ENCODE data around the gene CTBP2. TPM values are rescaled to one million over a fixed set of nuclear protein-coding genes. Genes with fewer than 3 reads are reported as not detected.

CTBP2 gene
- total RNA-seq, 1 donor from 2014 or later, result 32.9 TPM

- Histone ChIP-seq H3K9ac (ENCODE audit: low read depth in 1 of 3, low read length in 3 of 3) (no peak overlapping the region), H3K4me3 (ENCODE audit: low read length in 3 of 3) (no peak overlapping the region), H3K27me3 (ENCODE audit: control insufficient read depth in 3 of 3, insufficient read depth in 3 of 3, low read length in 3 of 3) (no peaks in the 10 kb centered on the region), H3K4me1 (ENCODE audit: control insufficient read depth in 3 of 3, insufficient read depth in 3 of 3, low read length in 3 of 3) (peaks cover 48 to 77% (median 71%) of the 10 kb centered on the region in 3 donors), H3K9me3 (ENCODE audit: control insufficient read depth in 3 of 3, low read length in 3 of 3) (no peaks in the 10 kb centered on the region), H3K36me3 (ENCODE audit: control insufficient read depth in 3 of 3, insufficient read depth in 3 of 3, low read length in 3 of 3) (peaks cover 0 to 13% (median 4%) of the 10 kb centered on the region in 3 donors), H3K27ac (ENCODE audit: low read depth, low read length) (no peak overlapping the region)
Observed at GRCh38 chr10:125034675-125035074, 125.7 kb downstream of the CTBP2 start.

GRCh38 chr10:125033146-125033924 lies 127.0 kb downstream of the CTBP2 start:
- Histone ChIP-seq H3K4me1 (ENCODE audit: control insufficient read depth in 3 of 3, insufficient read depth in 3 of 3, low read length in 3 of 3) (peaks cover 42 to 75% (median 66%) of the 10 kb centered on the region in 3 donors), H3K27me3 (ENCODE audit: control insufficient read depth in 3 of 3, insufficient read depth in 3 of 3, low read length in 3 of 3) (no peaks in the 10 kb centered on the region), H3K9me3 (ENCODE audit: control insufficient read depth in 3 of 3, low read length in 3 of 3) (no peaks in the 10 kb centered on the region), H3K9ac (ENCODE audit: low read depth in 1 of 3, low read length in 3 of 3) (no peak overlapping the region), H3K27ac (ENCODE audit: low read depth, low read length) (no peak overlapping the region), H3K4me3 (ENCODE audit: low read length in 3 of 3) (no peak overlapping the region), H3K36me3 (ENCODE audit: control insufficient read depth in 3 of 3, insufficient read depth in 3 of 3, low read length in 3 of 3) (peaks cover 0 to 13% (median 4%) of the 10 kb centered on the region in 3 donors)

GRCh38 chr10:125032474-125033020 lies 127.8 kb downstream of the CTBP2 start:
- Histone ChIP-seq H3K4me3 (ENCODE audit: low read length in 3 of 3) (no peak overlapping the region), H3K36me3 (ENCODE audit: control insufficient read depth in 3 of 3, insufficient read depth in 3 of 3, low read length in 3 of 3) (peaks cover 0 to 7% (median 2%) of the 10 kb centered on the region in 3 donors), H3K27ac (ENCODE audit: low read depth, low read length) (no peak overlapping the region), H3K4me1 (ENCODE audit: control insufficient read depth in 3 of 3, insufficient read depth in 3 of 3, low read length in 3 of 3) (peaks cover 42 to 75% (median 65%) of the 10 kb centered on the region in 3 donors), H3K9ac (ENCODE audit: low read depth in 1 of 3, low read length in 3 of 3) (peak overlapping the region in 1 of 3 donors; percentile 26), H3K27me3 (ENCODE audit: control insufficient read depth in 3 of 3, insufficient read depth in 3 of 3, low read length in 3 of 3) (no peaks in the 10 kb centered on the region), H3K9me3 (ENCODE audit: control insufficient read depth in 3 of 3, low read length in 3 of 3) (no peaks in the 10 kb centered on the region)

GRCh38 chr10:125030567-125031197 lies 129.7 kb downstream of the CTBP2 start:
- Histone ChIP-seq H3K4me1 (ENCODE audit: control insufficient read depth in 3 of 3, insufficient read depth in 3 of 3, low read length in 3 of 3) (peaks cover 26 to 64% (median 52%) of the 10 kb centered on the region in 3 donors), H3K9ac (ENCODE audit: low read depth in 1 of 3, low read length in 3 of 3) (no peak overlapping the region), H3K9me3 (ENCODE audit: control insufficient read depth in 3 of 3, low read length in 3 of 3) (no peaks in the 10 kb centered on the region), H3K27me3 (ENCODE audit: control insufficient read depth in 3 of 3, insufficient read depth in 3 of 3, low read length in 3 of 3) (no peaks in the 10 kb centered on the region), H3K36me3 (ENCODE audit: control insufficient read depth in 3 of 3, insufficient read depth in 3 of 3, low read length in 3 of 3) (peaks cover 0 to 5% (median 3%) of the 10 kb centered on the region in 3 donors), H3K27ac (ENCODE audit: low read depth, low read length) (no peak overlapping the region), H3K4me3 (ENCODE audit: low read length in 3 of 3) (no peak overlapping the region)

- H3K9me3 ChIP-seq (ENCODE audit: control insufficient read depth in 3 of 3, low read length in 3 of 3), result no peaks in the 10 kb centered on the region
- H3K27ac ChIP-seq (ENCODE audit: low read depth, low read length), result no peak overlapping the region
- H3K27me3 ChIP-seq (ENCODE audit: control insufficient read depth in 3 of 3, insufficient read depth in 3 of 3, low read length in 3 of 3), result no peaks in the 10 kb centered on the region
- peaks cover 0 to 5% (median 3%) of the 10 kb centered on the region in 3 donors for H3K36me3 ChIP-seq (ENCODE audit: control insufficient read depth in 3 of 3, insufficient read depth in 3 of 3, low read length in 3 of 3)
- no peak overlapping the region for H3K4me3 ChIP-seq (ENCODE audit: low read length in 3 of 3)
- H3K9ac ChIP-seq (ENCODE audit: low read depth in 1 of 3, low read length in 3 of 3), result no peak overlapping the region
- H3K4me1 ChIP-seq (ENCODE audit: control insufficient read depth in 3 of 3, insufficient read depth in 3 of 3, low read length in 3 of 3), result peaks cover 25 to 64% (median 53%) of the 10 kb centered on the region in 3 donors
Observed at GRCh38 chr10:125029584-125030242, 130.7 kb downstream of the CTBP2 start.

GRCh38 chr10:125027871-125028869 lies 132.2 kb downstream of the CTBP2 start:
- Histone ChIP-seq H3K9ac (ENCODE audit: low read depth in 1 of 3, low read length in 3 of 3) (peak overlapping the region; percentile 5 to 72 (median 51)), H3K9me3 (ENCODE audit: control insufficient read depth in 3 of 3, low read length in 3 of 3) (no peaks in the 10 kb centered on the region), H3K27me3 (ENCODE audit: control insufficient read depth in 3 of 3, insufficient read depth in 3 of 3, low read length in 3 of 3) (no peaks in the 10 kb centered on the region), H3K27ac (ENCODE audit: low read depth, low read length) (peak overlapping the region; percentile 49), H3K36me3 (ENCODE audit: control insufficient read depth in 3 of 3, insufficient read depth in 3 of 3, low read length in 3 of 3) (peaks cover 0 to 5% (median 3%) of the 10 kb centered on the region in 3 donors), H3K4me1 (ENCODE audit: control insufficient read depth in 3 of 3, insufficient read depth in 3 of 3, low read length in 3 of 3) (peaks cover 41 to 76% (median 65%) of the 10 kb centered on the region in 3 donors), H3K4me3 (ENCODE audit: low read length in 3 of 3) (peak overlapping the region in 1 of 3 donors; percentile 15)

- Histone ChIP-seq H3K36me3 (ENCODE audit: control insufficient read depth in 3 of 3, insufficient read depth in 3 of 3, low read length in 3 of 3) (peaks cover 0 to 5% (median 2%) of the 10 kb centered on the region in 3 donors), H3K27me3 (ENCODE audit: control insufficient read depth in 3 of 3, insufficient read depth in 3 of 3, low read length in 3 of 3) (no peaks in the 10 kb centered on the region), H3K27ac (ENCODE audit: low read depth, low read length) (no peak overlapping the region), H3K9me3 (ENCODE audit: control insufficient read depth in 3 of 3, low read length in 3 of 3) (no peaks in the 10 kb centered on the region), H3K9ac (ENCODE audit: low read depth in 1 of 3, low read length in 3 of 3) (peak overlapping the region in 1 of 3 donors; percentile 72), H3K4me1 (ENCODE audit: control insufficient read depth in 3 of 3, insufficient read depth in 3 of 3, low read length in 3 of 3) (peaks cover 51 to 76% (median 65%) of the 10 kb centered on the region in 3 donors), H3K4me3 (ENCODE audit: low read length in 3 of 3) (no peak overlapping the region)
Observed at GRCh38 chr10:125026974-125027735, 133.2 kb downstream of the CTBP2 start.

- H3K4me3 ChIP-seq (ENCODE audit: low read length in 3 of 3), result no peak overlapping the region
- peaks cover 0 to 11% (median 2%) of the 10 kb centered on the region in 3 donors for H3K36me3 ChIP-seq (ENCODE audit: control insufficient read depth in 3 of 3, insufficient read depth in 3 of 3, low read length in 3 of 3)
- peaks cover 55 to 80% (median 67%) of the 10 kb centered on the region in 3 donors for H3K4me1 ChIP-seq (ENCODE audit: control insufficient read depth in 3 of 3, insufficient read depth in 3 of 3, low read length in 3 of 3)
- H3K9ac ChIP-seq (ENCODE audit: low read depth in 1 of 3, low read length in 3 of 3), result no peak overlapping the region
- H3K27ac ChIP-seq (ENCODE audit: low read depth, low read length), result no peak overlapping the region
- H3K27me3 ChIP-seq (ENCODE audit: control insufficient read depth in 3 of 3, insufficient read depth in 3 of 3, low read length in 3 of 3), result no peaks in the 10 kb centered on the region
- no peaks in the 10 kb centered on the region for H3K9me3 ChIP-seq (ENCODE audit: control insufficient read depth in 3 of 3, low read length in 3 of 3)
Observed at GRCh38 chr10:125026036-125026931, 134.1 kb downstream of the CTBP2 start.

All from skeletal muscle tissue (tissue), 4 donors.